Left forelimb (tissue), 1 donor: ENCODE measurements around the gene PROC.
"Not testable (repeated sequence)": the region's sequence is repeated elsewhere in the genome, so short reads cannot be mapped to it uniquely, and the experiment has no call there.

ENCODE experiments used
- DNase-seq: peaks from one replicate; pipeline ENCODE4 v3.0.0-alpha.2; 2018; ENCODE audit warnings: low spot score

Gene PROC

GRCh38 chr2:127394492-127394891 lies 23.7 kb upstream of the PROC start:
- no peak for DNase-seq

- no peak for DNase-seq
These were observed 20.5 kb upstream of the PROC start for GRCh38 chr2:127397568-127398238.

GRCh38 chr2:127398239-127398590 lies 20.0 kb upstream of the PROC start:
- DNase-seq = no peak

DNA sequence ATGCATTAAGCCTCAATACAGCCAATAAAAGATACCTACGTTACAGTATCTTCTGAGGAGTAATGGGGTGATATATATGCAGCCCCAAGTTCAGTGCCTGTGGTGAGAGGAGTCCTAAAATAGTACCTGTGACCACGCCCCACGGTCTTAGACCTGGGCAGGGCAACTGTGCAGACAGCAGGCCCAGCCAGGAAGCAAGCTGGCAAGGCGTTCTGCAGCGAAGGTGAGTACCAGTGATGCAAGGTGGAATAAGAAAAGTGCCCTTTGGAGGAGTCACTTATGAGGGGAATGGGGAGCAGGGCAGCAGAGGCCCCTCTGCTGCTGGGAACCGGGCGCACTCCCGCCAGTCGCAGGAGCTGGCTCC lies 17.7 kb upstream of the PROC start:
- DNase-seq = no peak

- no peak for DNase-seq
These were observed 17.1 kb upstream of the PROC start for GRCh38 chr2:127400897-127401756.

- DNase-seq = no peak
These were observed 16.2 kb upstream of the PROC start for GRCh38 chr2:127401757-127402695.

DNA sequence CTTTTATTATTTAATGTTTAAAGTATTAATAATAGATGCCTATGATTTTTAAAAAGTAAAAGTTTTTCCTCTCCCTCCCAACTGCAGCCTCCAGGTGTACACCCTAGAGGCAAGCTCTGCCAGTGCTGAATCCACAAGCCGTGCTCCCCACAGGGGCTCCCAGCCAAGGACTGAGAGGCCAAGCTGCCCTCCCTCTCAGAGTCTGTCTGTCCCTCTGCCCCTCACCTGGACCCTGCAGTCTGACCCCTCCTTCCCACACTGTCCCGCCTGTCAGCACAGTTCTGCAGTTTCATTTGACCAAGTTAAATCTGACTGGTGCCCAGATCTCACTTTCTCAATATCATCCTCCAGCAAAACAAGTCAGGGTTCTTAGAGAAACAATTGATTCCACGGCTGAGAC lies 14.8 kb upstream of the PROC start:
- no peak for DNase-seq

GRCh38 chr2:127404466-127405254 lies 13.6 kb upstream of the PROC start:
- no peak for DNase-seq

DNA sequence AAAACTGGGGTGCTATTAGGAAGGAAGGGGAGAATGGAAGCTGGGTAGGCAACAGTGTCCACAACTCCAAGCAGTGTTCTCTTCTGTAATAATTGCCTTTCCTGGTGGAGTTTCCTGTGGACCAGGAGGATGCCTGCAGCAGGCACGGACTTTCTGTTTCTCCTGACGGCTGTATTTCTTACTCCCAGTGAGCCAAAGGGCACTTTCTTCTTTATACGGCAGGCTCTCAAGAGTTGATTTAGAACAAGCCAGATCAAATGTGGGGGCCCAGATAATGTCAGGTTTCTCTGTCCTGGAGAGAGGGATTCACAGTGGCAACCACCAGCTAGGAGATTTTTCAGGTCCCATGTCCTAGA lies 13.0 kb upstream of the PROC start:
- no peak for DNase-seq

GRCh38 chr2:127406454-127406853 lies 11.8 kb upstream of the PROC start:
- DNase-seq = no peak

GRCh38 chr2:127407091-127407490 lies 11.1 kb upstream of the PROC start:
- no peak for DNase-seq

DNA sequence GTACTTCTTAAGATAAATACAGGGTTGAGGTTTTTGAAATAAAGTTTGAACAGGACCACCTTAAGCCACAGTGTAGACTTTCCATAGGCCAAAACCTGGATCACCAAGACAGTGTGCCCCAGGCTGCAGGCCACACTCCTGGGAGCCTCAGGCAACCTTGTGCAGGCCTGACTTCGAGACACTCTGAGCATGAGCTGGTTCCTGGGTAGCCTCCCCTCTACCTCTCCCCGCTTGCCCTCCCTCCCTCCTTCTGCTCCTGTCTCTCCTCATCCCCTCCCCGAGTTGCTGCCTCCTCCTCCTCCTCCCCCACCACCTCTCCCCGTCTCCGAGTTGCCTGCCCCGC lies 10.6 kb upstream of the PROC start:
- DNase-seq = no peak

DNA sequence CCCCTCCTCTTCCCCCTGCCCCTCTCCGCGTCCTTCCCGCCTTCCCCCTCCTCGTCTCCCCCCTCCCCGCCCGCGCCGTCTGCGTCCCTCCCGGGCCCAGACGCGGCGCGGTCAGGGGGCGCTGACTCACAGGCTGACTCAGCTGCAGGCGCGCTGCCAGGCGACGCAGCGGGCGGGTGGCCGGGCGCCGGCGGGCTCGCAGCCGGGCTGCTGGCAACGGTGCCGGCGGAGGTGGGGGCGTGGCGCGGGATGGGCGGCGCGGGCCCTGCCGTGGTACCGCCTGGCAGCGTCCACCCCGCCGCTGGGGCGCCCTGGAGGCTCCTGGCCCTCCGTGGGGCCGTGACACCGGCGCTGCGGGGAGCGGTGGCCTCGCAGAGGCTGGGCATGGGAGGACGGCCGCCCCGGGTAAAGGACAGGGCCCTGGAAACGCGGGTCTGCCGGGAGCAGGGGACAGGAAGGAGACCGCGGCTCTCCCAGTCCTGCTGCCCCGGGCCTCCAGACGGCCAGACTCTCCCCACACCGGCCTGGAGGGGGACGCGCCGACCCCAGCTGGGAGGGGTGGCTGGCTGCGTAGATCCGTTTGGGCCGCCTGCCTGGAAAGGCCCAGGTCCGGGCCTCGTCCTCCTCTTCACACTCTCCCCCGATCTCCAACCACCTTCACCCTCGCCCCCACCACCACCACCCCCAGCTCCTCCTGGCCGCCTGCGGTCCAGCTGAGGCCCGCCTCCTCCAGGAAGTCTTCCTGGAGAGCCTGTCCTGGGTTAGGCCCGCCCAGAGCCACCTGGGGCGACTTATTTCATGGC lies 10.0 kb upstream of the PROC start:
- peak; percentile 93 for DNase-seq

DNA sequence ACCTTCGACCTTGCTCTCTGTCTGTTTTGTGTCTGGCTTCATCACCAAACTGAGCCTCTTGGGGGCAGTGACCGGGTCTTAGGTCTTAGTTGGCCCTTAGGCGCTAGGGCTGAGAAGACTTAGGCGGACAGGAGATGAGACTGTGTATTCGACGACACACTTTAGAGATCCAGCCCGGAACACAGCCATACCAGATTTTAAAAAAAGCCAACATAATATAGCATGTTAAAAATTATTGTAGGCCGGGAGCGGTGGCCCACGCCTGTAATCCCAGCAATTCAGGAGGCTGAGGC lies 9.5 kb upstream of the PROC start:
- DNase-seq = no peak

GRCh38 chr2:127409716-127410115 lies 8.5 kb upstream of the PROC start:
- not testable (repeated sequence) for DNase-seq

GRCh38 chr2:127410871-127411652 lies 7.2 kb upstream of the PROC start:
- DNase-seq = no peak

- DNase-seq = no peak
These were observed 6.4 kb upstream of the PROC start for GRCh38 chr2:127411653-127412369.

DNA sequence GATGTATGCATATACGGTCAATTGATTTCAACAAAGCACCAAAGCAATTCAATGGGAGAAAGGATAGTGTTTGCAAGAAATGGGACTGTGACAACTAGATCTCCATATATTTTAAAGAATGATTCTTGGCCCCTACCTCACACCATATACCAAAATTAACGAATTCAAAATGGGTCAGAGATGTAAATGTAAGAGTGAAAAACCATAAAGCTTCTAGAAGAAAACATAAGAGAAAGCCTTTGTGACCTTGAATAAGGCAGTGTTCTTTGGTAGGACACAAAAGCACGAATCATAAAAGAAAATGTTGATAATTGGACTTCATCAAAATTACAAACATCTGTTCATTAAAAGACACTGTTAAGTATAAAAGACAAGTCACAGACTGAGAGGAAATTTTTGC lies 5.0 kb upstream of the PROC start:
- no peak for DNase-seq

DNA sequence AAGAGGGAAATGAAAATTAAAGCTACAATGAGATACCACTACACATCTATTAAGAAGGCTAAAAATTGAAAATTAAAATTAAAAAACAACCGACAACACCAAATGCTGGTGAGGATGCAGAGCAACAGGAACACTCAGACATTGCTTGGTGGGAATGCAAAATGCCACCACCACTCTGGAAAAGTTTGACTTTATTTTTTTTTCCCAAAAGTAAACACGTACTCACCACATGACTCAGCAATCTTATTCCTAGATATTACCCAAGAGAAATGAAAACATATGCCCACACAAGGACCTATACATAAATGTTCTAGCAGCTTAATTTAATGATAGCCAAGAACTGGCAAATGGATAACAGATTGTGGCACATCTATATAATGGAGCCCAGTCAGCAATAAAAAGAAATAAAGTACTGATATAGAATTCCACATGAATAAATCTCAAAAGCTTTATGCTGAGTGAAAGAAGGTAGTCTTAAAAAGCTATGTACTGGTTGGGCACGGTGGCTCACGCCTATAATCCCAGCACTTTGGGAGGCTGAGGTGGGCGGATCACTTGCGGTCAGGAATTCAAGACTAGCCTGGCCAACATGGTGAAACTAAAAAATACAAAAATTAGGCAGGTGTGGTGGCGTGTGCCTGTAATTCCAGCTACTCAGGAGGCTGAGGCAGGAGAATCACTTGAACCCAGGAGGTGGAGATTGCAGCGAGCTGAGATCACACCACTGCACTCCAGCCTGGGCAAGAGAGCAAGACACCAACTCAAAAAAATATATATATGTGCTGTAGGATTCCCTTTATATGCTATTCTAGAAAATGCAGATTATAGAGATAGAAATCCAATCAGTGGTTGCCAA lies 4.2 kb upstream of the PROC start:
- DNase-seq = no peak
